Effector memory CD8-positive, alpha-beta T cell (primary cell): Measurements from ENCODE around the gene KPNB1.
A peak's percentile ranks its signal among the peaks of the same experiment; 100 is the strongest.

Experiments
- ATAC-seq: fragments of 150-1000 bp; cut with Tn5 transposase; replicated peaks from 2 replicates; pipeline ENCODE4 v1.10.0; 2021; ENCODE audit warnings: mild to moderate bottlenecking, moderate library complexity
- DNase-seq, 3 experiments: peaks; one replicate each; pipeline ENCODE4 v3.0.0; 2021
- H3K27ac Mint-ChIP-seq, 2 donors: one replicate each; pipeline ENCODE4 v1.8.0; 2022; ENCODE audit warnings: mild to moderate bottlenecking in 2 of 2, mixed read lengths in 2 of 2, moderate library complexity in 2 of 2
- H3K27me3 Mint-ChIP-seq, 2 donors: one replicate each; pipeline ENCODE4 v1.8.0; 2022; ENCODE audit warnings: mixed read lengths in 2 of 2
- H3K36me3 Mint-ChIP-seq: one replicate; pipeline ENCODE4 v1.8.0; 2022; ENCODE audit warnings: mild to moderate bottlenecking, moderate library complexity, mixed read lengths; ENCODE audit not compliant: insufficient read depth
- H3K4me1 Mint-ChIP-seq, 2 donors: one replicate each; pipeline ENCODE4 v1.8.0; 2022; ENCODE audit warnings: low read depth in 2 of 2, mixed read lengths in 2 of 2
- H3K4me3 Mint-ChIP-seq, 2 donors: one replicate each; pipeline ENCODE4 v1.8.0; 2022; ENCODE audit warnings: mild to moderate bottlenecking in 2 of 2, mixed read lengths in 2 of 2, moderate library complexity in 2 of 2
- H3K9me3 Mint-ChIP-seq, 2 donors: one replicate each; pipeline ENCODE4 v1.8.0; 2022; ENCODE audit warnings: mixed read lengths in 2 of 2

The KPNB1 gene

DNA sequence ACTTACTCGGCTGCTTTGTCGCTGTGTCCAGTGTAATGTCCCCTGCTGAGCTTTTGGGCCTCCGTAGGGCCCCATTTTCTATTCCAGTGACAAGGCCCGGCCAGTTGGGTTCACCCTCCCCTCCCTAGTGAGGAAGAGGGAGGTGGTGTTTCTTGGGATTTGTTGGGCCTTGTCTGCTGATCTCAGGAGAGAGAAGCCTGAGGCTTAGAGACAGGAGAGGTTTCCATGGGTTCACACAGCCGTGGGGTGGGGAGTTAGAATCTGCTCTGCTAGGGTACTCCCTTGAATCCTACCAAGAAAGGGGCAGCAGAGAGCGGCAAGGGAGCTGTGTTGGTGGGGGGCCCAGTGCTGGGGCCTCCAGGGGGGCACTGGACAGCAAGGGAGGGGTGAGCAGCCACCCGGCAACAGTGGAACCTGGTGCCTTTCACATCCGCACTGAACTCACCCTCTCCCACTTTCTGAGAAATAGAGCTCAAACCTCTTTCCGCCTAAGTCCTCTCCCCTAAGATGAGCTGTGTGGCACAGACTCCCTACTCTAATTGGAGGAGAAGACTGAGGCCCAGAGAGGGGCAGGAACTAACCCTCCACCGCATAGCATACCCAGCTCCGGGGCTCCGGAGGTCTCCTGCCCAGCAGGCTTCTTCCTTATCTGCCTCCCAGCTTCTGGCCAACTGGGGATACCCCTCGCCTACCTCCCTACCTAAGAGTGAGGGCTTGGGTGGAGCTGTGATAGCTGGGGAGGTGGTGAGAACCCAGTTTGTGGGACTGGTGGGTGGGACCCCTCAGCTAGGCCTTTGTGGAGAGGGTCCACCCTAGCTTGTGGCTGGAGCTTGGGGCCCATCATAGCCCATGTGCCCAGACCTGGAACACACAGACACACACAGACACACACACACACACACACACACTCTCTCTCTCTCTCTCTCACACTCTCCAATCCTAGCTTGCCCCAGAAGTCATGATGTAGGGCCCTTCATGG, 51.0 kb downstream of the KPNB1 start:
- peak; percentile 25 for ATAC-seq
- no peak for DNase-seq
- H3K27me3 Mint-ChIP-seq = no peaks in the 10 kb centered on the region
- H3K27ac Mint-ChIP-seq = peak overlapping the region; percentile 96
- no peaks in the 10 kb centered on the region for H3K9me3 Mint-ChIP-seq
- H3K4me3 Mint-ChIP-seq = peak overlapping the region; percentile 85 to 86
- H3K4me1 Mint-ChIP-seq = peaks cover 80% of the 10 kb centered on the region in 2 donors
- peaks cover 63% of the 10 kb centered on the region for H3K36me3 Mint-ChIP-seq

DNA sequence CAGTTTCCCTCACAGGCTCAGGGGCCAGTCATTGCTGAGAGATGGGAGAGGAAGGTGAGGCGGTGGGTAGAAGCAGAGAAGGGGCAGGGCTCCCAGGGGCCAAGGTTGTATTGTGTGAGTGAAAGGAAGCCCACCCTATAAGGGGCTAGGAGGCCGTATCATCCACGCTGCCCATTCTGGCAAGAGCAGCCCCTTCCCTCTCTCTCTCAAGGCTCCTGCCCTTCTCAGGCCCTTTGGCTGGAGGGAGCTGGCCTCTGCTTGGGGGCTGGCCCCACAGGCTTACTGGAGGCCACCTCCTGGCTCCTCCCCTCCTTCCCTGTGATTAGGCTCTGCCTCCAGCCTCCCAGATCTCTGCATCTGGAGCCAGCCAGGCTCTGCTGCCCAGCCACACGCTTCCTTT, 51.9 kb downstream of the KPNB1 start:
- DNase-seq (no peak), ATAC-seq (no peak)
- Mint-ChIP-seq H3K4me3 (peak overlapping the region; percentile 85 to 86), H3K4me1 (peaks cover 84 to 89% of the 10 kb centered on the region in 2 donors), H3K27me3 (no peaks in the 10 kb centered on the region), H3K27ac (peak overlapping the region; percentile 96), H3K9me3 (no peaks in the 10 kb centered on the region), H3K36me3 (peaks cover 65% of the 10 kb centered on the region)

DNA sequence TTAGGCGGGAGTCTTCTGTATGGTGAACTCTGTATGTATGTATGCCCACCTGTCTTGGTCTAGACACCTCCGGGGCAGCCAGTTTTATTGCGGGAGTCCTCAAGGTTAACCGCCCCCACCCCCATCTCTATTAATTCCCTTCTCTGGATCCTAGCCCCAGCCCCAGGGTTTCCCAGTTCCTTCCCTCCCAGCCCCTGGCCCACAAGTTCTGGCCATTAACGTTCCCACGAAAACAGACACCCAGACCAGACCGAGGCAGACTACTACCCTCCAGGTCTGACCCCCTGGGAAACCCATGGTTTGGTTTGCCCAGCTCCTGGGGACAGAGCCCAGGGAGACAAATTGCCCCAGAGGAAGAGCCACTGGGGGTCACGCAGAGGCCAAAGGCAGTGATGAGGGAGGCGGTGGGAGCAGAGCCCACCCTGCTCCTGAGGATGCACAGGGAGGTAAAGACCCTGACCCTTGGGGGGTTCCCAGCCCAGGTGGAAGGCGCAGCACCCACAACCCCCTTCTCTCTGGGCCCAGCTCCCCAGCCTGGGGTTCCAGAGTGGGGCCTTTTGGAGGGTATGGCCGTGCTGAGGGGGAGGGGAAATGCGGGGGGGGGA, 52.8 kb downstream of the KPNB1 start:
- H3K4me3 Mint-ChIP-seq = peak overlapping the region; percentile 85 to 86
- ATAC-seq (no peak), DNase-seq (no peak)
- H3K9me3 Mint-ChIP-seq = no peaks in the 10 kb centered on the region
- H3K36me3 Mint-ChIP-seq = peaks cover 70% of the 10 kb centered on the region
- peaks cover 84 to 91% of the 10 kb centered on the region in 2 donors for H3K4me1 Mint-ChIP-seq
- H3K27me3 Mint-ChIP-seq = no peaks in the 10 kb centered on the region
- H3K27ac Mint-ChIP-seq = peak overlapping the region; percentile 96

DNA sequence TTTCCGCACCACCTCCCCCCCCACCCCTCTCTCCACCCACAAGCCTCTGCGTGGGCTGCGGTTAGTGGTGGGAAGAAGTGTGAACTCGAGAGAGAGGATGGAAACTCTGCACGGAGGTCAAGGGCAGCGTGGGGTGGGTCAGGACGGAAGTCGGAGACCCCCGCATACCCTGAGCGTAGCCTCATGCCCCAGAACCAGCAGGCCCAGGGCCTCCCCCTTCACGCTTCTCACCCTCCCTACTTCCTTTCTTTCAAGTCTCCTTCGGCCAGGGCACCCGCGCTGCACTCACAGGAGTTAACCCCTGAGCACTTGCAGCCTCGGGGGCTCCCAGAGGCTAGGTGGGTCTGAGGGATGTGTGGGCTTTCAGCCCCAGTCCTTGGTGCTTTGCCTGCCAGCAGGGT, 53.5 kb downstream of the KPNB1 start:
- no peaks in the 10 kb centered on the region for H3K27me3 Mint-ChIP-seq
- ATAC-seq = peak; percentile 44
- H3K4me3 Mint-ChIP-seq = peak overlapping the region; percentile 85 to 86
- peaks cover 81 to 91% of the 10 kb centered on the region in 2 donors for H3K4me1 Mint-ChIP-seq
- H3K27ac Mint-ChIP-seq = peak overlapping the region; percentile 95 to 96
- H3K9me3 Mint-ChIP-seq = no peaks in the 10 kb centered on the region
- H3K36me3 Mint-ChIP-seq = peaks cover 68% of the 10 kb centered on the region
- DNase-seq = peak; percentile 43 to 54 (median 45)

DNA sequence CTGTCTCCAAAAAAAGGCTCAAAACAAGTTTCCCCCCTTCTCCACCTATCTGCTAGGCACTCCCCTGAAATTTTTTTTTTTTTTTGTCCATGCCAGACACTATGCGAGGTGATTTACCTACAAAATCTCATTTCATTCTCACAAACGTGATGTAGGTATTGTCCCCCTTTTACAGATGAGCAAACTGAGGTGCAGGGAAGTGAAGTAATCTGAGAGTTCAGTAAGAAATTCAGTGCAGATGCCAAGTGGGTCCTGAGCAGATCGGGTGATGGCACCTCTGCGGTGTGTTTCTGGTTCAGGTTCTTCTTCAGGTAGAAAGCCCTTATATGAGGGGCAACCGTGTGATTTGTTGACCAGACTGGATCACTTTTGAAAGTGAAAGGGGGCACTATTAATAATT, 54.0 kb downstream of the KPNB1 start:
- no peak for ATAC-seq
- H3K27ac Mint-ChIP-seq = peak overlapping the region; percentile 95 to 96
- DNase-seq = no peak
- peaks cover 76 to 86% of the 10 kb centered on the region in 2 donors for H3K4me1 Mint-ChIP-seq
- H3K9me3 Mint-ChIP-seq = no peaks in the 10 kb centered on the region
- peaks cover 63% of the 10 kb centered on the region for H3K36me3 Mint-ChIP-seq
- peak overlapping the region; percentile 85 to 86 for H3K4me3 Mint-ChIP-seq
- H3K27me3 Mint-ChIP-seq = no peaks in the 10 kb centered on the region

DNA sequence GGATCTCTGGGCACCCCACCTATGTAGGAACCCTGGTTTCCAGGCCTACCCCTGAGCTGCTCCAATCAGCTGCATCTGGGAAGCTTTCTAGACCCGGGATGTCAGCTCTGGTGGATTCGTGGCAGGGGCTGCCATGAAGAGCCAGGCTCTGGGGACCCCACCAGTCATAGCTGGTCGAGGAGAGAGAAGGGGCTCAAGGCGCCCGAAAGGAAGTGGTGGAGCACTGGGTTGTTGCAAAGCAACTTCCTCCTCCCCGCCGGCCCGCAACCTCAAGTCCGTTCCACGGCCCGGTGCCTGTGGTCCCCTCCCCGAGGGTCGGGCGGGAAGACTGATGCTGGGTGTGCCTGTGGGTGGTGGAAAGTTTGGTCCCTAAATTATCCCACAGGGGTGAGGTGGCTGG, 54.4 kb downstream of the KPNB1 start:
- H3K36me3 Mint-ChIP-seq = peaks cover 60% of the 10 kb centered on the region
- ATAC-seq (no peak), DNase-seq (no peak)
- peaks cover 72 to 82% of the 10 kb centered on the region in 2 donors for H3K4me1 Mint-ChIP-seq
- no peaks in the 10 kb centered on the region for H3K9me3 Mint-ChIP-seq
- no peaks in the 10 kb centered on the region for H3K27me3 Mint-ChIP-seq
- H3K4me3 Mint-ChIP-seq = peak overlapping the region; percentile 85 to 86
- H3K27ac Mint-ChIP-seq = peak overlapping the region; percentile 95 to 96

DNA sequence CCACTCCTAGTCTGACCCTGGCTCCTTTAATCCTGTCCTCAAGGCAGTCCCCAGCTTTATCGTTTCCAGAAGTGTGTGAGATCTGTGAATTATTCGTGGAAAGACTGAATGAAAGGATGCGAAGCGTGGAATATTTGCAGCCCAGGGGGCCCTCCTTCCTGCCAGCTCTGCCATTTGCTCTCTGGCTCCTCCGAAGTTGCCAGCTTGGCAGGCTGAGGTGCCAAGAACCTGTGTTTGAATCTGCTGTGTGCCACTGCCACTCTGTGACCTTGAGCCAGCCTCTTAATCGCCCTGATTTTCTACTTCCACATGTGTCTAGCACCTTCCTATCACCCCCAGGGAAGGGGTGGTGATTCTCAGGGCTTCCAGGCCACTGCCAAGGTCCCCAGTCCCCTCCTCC, 55.0 kb downstream of the KPNB1 start:
- H3K27me3 Mint-ChIP-seq = no peaks in the 10 kb centered on the region
- H3K4me3 Mint-ChIP-seq = peak overlapping the region; percentile 85 to 86
- H3K27ac Mint-ChIP-seq = peak overlapping the region; percentile 95 to 96
- H3K4me1 Mint-ChIP-seq = peaks cover 67 to 78% of the 10 kb centered on the region in 2 donors
- DNase-seq (no peak), ATAC-seq (no peak)
- peaks cover 59% of the 10 kb centered on the region for H3K36me3 Mint-ChIP-seq
- no peaks in the 10 kb centered on the region for H3K9me3 Mint-ChIP-seq

DNA sequence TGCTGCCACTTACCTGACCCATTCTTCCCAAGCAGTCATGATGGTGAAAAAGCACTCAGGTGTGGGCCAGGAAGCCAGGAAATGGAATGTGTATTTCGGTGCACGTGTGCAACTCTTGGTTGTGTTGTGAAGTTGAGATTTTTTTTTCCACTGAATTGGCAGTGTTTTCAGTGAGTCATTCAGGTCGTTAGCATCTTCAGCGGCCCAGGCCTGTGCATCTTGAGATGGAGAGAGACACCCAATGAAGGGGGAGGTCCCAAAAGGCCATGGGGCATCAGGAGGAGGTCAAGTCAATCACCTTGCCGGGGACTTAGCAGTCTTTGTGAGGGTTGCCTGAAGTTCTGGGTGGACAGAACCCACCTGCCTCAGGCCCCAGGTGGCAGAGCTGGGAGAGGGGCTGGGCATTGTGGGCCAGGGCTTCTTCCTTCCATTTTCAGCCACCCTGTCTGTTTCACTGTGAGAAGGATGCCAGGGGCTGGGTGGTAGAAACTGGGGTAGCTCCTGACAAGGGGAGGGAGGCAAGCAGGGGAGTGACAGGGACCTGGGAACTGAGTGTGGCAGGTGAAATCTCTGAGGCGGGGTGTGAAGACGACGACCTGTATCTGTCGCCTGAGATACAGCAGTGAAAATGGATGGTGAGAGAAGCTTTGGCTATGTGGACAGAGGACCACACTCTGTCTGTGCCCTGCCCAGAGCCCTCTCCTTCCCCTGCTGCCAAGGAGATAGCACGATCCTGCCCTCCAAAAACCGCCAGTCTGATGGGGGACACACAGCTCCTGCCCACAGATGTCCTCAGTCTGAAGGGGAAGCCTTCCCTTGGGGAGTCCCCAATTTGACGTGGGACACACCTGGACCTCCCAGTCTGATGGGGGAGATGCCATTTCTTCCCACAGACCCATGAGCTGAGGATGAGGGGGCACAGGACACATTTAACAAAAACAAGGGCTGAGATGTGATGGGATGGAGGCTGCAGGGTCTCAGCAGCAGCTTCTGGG, 56.1 kb downstream of the KPNB1 start:
- no peaks in the 10 kb centered on the region for H3K27me3 Mint-ChIP-seq
- DNase-seq (no peak), ATAC-seq (peak; percentile 10)
- no peaks in the 10 kb centered on the region for H3K9me3 Mint-ChIP-seq
- H3K36me3 Mint-ChIP-seq = peaks cover 54% of the 10 kb centered on the region
- H3K4me3 Mint-ChIP-seq = peak overlapping the region; percentile 85 to 86
- H3K4me1 Mint-ChIP-seq = peaks cover 68 to 77% of the 10 kb centered on the region in 2 donors
- H3K27ac Mint-ChIP-seq = peak overlapping the region; percentile 95 to 96

DNA sequence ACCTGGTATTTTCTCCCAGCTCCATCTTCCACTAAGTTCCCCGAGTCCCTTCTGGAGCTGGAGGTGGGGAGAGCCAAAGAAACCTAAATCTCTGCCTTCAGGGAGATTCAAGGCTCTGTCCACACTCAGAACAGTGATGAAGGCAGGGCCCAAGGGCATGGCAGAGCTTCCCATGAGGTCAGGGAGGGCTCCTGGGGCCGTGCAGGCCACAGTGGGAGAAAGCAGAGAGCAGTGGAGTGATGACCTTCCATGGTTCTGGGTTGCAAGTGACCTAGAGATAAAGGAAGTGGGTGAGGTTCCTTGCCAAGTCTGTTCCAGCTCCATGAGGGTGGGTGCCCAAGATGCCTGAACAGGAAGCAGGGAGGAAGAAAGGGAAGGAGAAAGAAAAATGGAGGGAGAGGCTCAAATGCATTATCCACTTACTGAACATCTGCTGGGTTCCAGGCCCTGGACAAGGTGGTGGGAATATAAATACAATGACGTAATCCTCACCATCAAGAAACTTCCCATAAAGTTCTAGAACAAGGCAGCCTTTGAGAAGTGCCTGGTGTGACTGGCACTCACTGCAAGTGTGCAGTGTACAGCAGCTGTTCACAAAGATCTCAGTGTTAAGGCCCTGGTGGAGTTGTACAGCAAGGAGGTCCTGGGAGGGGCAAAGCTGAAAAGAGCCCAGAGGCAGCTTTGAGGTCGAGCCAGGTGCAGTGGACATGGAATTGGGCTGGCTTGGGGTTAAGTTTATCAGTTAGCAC, 57.5 kb downstream of the KPNB1 start:
- Mint-ChIP-seq H3K27ac (peak overlapping the region; percentile 95 to 96), H3K4me1 (peaks cover 63 to 74% of the 10 kb centered on the region in 2 donors), H3K4me3 (peak overlapping the region; percentile 85 to 86), H3K27me3 (no peaks in the 10 kb centered on the region), H3K9me3 (no peaks in the 10 kb centered on the region), H3K36me3 (peaks cover 43% of the 10 kb centered on the region)
- DNase-seq (no peak), ATAC-seq (no peak)

DNA sequence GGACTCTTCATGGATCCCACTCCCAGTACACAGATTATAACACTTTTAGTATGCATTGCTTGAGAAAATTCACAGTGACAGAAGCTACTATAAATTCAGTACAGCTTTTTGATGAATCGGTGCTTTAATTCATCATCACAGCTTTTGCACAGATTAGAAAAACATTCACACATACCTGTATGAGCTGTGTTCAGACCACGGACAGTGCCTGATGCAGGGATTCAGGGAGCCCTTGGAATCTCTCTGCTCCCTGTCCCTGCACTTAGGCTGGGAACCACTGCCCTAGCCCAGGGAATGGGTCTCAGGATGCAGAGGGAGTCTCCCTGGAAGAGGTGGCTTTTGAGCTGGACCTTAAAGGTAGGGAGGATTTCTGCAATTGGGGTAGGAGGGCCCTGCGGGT, 58.2 kb downstream of the KPNB1 start:
- Mint-ChIP-seq H3K4me1 (peaks cover 61 to 70% of the 10 kb centered on the region in 2 donors), H3K9me3 (no peaks in the 10 kb centered on the region), H3K36me3 (peaks cover 47% of the 10 kb centered on the region), H3K27me3 (no peaks in the 10 kb centered on the region), H3K27ac (peak overlapping the region in 1 of 2 donors; percentile 96), H3K4me3 (no peak overlapping the region)
- ATAC-seq (no peak), DNase-seq (no peak)

DNA sequence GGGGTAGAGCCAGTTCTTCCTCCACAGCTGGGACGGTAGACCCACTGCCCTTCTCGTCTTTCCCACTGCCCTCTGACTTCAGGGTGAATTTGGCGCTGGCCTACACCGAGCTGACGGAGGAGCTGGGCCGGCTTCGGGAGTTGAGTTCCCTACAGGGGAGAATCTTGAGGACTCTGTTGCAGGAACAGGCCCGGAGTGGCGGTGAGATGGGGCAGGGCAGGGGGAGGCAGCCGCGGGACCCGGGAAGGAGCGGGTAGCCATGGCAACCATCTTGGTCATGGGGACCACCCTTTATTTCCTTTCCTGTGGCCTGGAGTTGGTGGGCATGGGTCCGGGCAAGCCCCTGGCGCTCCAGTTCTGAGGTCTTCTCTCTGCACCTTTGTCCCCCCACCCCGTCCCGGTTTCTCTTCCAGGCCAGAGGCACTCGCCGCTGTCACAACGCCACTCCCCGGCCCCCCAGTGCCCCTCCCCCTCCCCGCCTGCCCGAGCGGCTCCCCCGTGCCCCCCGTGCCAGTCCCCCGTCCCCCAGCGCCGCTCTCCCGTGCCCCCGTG, 58.7 kb downstream of the KPNB1 start:
- Mint-ChIP-seq H3K4me3 (no peak overlapping the region), H3K4me1 (peaks cover 63 to 70% of the 10 kb centered on the region in 2 donors), H3K9me3 (no peaks in the 10 kb centered on the region), H3K27me3 (no peaks in the 10 kb centered on the region), H3K27ac (no peak overlapping the region), H3K36me3 (peaks cover 42% of the 10 kb centered on the region)
- no peak for DNase-seq
- no peak for ATAC-seq

DNA sequence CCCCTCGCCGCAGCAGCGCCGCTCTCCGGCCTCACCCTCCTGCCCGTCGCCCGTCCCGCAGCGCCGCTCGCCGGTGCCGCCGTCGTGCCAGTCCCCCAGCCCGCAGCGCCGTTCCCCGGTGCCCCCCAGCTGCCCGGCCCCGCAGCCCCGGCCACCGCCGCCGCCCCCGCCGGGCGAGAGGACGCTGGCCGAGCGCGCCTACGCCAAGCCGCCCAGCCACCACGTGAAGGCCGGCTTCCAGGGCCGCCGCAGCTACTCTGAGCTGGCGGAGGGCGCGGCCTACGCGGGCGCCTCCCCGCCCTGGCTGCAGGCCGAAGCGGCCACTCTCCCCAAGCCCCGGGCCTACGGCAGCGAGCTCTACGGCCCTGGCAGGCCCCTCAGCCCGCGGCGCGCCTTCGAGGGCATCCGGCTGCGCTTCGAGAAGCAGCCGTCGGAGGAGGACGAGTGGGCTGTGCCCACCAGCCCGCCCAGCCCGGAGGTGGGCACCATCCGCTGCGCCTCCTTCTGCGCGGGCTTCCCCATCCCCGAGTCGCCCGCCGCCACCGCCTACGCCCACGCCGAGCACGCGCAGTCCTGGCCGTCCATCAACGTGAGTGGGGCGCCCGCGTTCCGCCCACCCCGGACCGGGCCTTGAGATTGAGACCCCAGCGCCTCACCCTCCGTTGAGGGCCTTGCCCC, 59.3 kb downstream of the KPNB1 start:
- Mint-ChIP-seq H3K4me1 (peaks cover 63 to 70% of the 10 kb centered on the region in 2 donors), H3K36me3 (peaks cover 38% of the 10 kb centered on the region), H3K27ac (no peak overlapping the region), H3K9me3 (no peaks in the 10 kb centered on the region), H3K4me3 (peak overlapping the region in 1 of 2 donors; percentile 8), H3K27me3 (no peaks in the 10 kb centered on the region)
- ATAC-seq = no peak
- DNase-seq = no peak
